IMR-90 (cell line): ENCODE data around the gene NEK5.

Experiments used
- CTCF ChIP-seq: conservative IDR thresholded peaks from 2 replicates; pipeline ENCODE4 v1.5.1; 2012; ENCODE audit warnings: mild to moderate bottlenecking, low read depth, low read length, improper control_type of control experiment
- MAZ ChIP-seq: IDR thresholded peaks from 2 replicates; pipeline ENCODE4 v1.6.1; 2012; ENCODE audit warnings: low read depth, mild to moderate bottlenecking, low read length, improper control_type of control experiment, moderate library complexity, borderline replicate concordance

GRCh38 chr13:52053460-52053859 lies 75.4 kb downstream of the NEK5 start:
- TF ChIP-seq MAZ (no peak), CTCF (no peak)
